HepG2 (cell line): Measurements from ENCODE around the gene IMMP1L. TPM values are rescaled to one million over a fixed set of nuclear protein-coding genes. Genes with fewer than 3 reads are reported as not detected.
A peak's percentile ranks its signal among the peaks of the same experiment; 100 is the strongest.

Experiments used
- BRD4 ChIP-seq: sonication (generic); formaldehyde crosslinking; IDR thresholded peaks from 2 replicates; pipeline ENCODE4 v1.4.0; 2020; ENCODE audit warnings: missing genetic modification reagents
- CHD4 ChIP-seq: fragments of 200-600 bp; sonication (generic); IDR thresholded peaks from 2 replicates; pipeline ENCODE4 v1.7.0; 2017; ENCODE audit warnings: mild to moderate bottlenecking, low read length, borderline replicate concordance
- CSRNP2 ChIP-seq: sonication (generic); formaldehyde crosslinking; conservative IDR thresholded peaks from 2 replicates; pipeline ENCODE4 v1.8.0; 2022; ENCODE audit warnings: low read depth, missing genetic modification reagents
- CTCF ChIP-seq: sonication (generic); formaldehyde crosslinking; IDR thresholded peaks from 2 replicates; pipeline ENCODE4 v1.5.0; 2020; ENCODE audit warnings: mild to moderate bottlenecking, missing genetic modification reagents, moderate library complexity
- EHMT2 ChIP-seq: fragments of 200-600 bp; sonication (generic); IDR thresholded peaks from 2 replicates; pipeline ENCODE4 v1.7.0; 2017; ENCODE audit warnings: antibody characterized with exemption, low read depth, low read length, borderline replicate concordance
- FOSL2 ChIP-seq: sonication (generic); formaldehyde crosslinking; IDR thresholded peaks from 2 replicates; pipeline ENCODE4 v1.4.0; 2020; ENCODE audit warnings: missing genetic modification reagents
- GABPB1 ChIP-seq: IDR thresholded peaks from 2 replicates; pipeline ENCODE4 v1.6.1; 2016; ENCODE audit warnings: mild to moderate bottlenecking, missing genetic modification reagents, moderate library complexity, missing compliant biosample characterization
- GPBP1L1 ChIP-seq: sonication (generic); formaldehyde crosslinking; IDR thresholded peaks from 2 replicates; pipeline ENCODE4 v1.5.0; 2020; ENCODE audit warnings: mild to moderate bottlenecking, missing genetic modification reagents
- KDM6A ChIP-seq: IDR thresholded peaks from 2 replicates; pipeline ENCODE4 v1.6.1; 2016; ENCODE audit warnings: low read depth
- LCORL ChIP-seq, 2 experiments: fragments of 450-650 bp in 1 of 2; sonication (generic) in 1 of 2; formaldehyde crosslinking in 1 of 2; IDR thresholded peaks; 2 replicates each; pipeline versions ENCODE4 v1.5.0 to v1.6.1; 2017 to 2020; ENCODE audit warnings: antibody characterized with exemption in 1 of 2, missing genetic modification reagents in 1 of 2
- MTA1 ChIP-seq: sonication (generic); formaldehyde crosslinking; IDR thresholded peaks from 2 replicates; pipeline ENCODE4 v1.4.0; 2020; ENCODE audit warnings: missing genetic modification reagents, mild to moderate bottlenecking, borderline replicate concordance
- NAIF1 ChIP-seq: sonication (generic); formaldehyde crosslinking; IDR thresholded peaks from 2 replicates; pipeline ENCODE4 v1.5.0; 2020; ENCODE audit warnings: mild to moderate bottlenecking, missing genetic modification reagents, borderline replicate concordance
- NCOA5 ChIP-seq: sonication (generic); formaldehyde crosslinking; IDR thresholded peaks from 2 replicates; pipeline ENCODE4 v1.4.0; 2020; ENCODE audit warnings: missing genetic modification reagents
- NR2C2 ChIP-seq: sonication (generic); formaldehyde crosslinking; IDR thresholded peaks from 2 replicates; pipeline ENCODE4 v1.4.0; 2020; ENCODE audit warnings: missing genetic modification reagents, mild to moderate bottlenecking, moderate library complexity, borderline replicate concordance
- POLR2A ChIP-seq, 2 experiments: IDR thresholded peaks; 2 replicates each; pipeline ENCODE4 v1.6.1; 2011; ENCODE audit warnings: low read depth in 2 of 2, low read length in 2 of 2, mild to moderate bottlenecking in 1 of 2, moderate library complexity in 1 of 2; ENCODE audit not compliant: insufficient read depth in 1 of 2
- RNF2 ChIP-seq: fragments of 450-650 bp; conservative IDR thresholded peaks from 2 replicates; pipeline ENCODE4 v1.6.1; 2016; ENCODE audit warnings: low read depth
- SAP130 ChIP-seq: IDR thresholded peaks from 2 replicates; pipeline ENCODE4 v1.6.1; 2016; ENCODE audit warnings: low read depth
- SKI ChIP-seq: fragments of 450-650 bp; IDR thresholded peaks from one replicate; pipeline ENCODE4 v1.6.1; 2018; ENCODE audit warnings: mild to moderate bottlenecking; ENCODE audit not compliant: partially characterized antibody
- SP2 ChIP-seq: sonication (generic); formaldehyde crosslinking; IDR thresholded peaks from 2 replicates; pipeline ENCODE4 v1.5.1; 2020; ENCODE audit warnings: mild to moderate bottlenecking, missing genetic modification reagents
- XRCC5 ChIP-seq: fragments of 200-400 bp; formaldehyde crosslinking; optimal IDR thresholded peaks from 2 replicates; pipeline ENCODE3; 2017; ENCODE audit warnings: mild to moderate bottlenecking, low read length
- ZBTB38 ChIP-seq: sonication (generic); formaldehyde crosslinking; IDR thresholded peaks from 2 replicates; pipeline ENCODE4 v1.5.1; 2020; ENCODE audit warnings: mild to moderate bottlenecking, missing genetic modification reagents
- ZFP36L2 ChIP-seq: sonication (generic); formaldehyde crosslinking; IDR thresholded peaks from 2 replicates; pipeline ENCODE4 v1.4.0; 2020; ENCODE audit warnings: missing genetic modification reagents
- ZNF383 ChIP-seq: sonication (generic); formaldehyde crosslinking; IDR thresholded peaks from 2 replicates; pipeline ENCODE4 v1.4.0; 2020; ENCODE audit warnings: missing genetic modification reagents, mild to moderate bottlenecking, borderline replicate concordance
- ZNF432 ChIP-seq: sonication (generic); formaldehyde crosslinking; IDR thresholded peaks from 2 replicates; pipeline ENCODE4 v1.5.0; 2020; ENCODE audit warnings: missing genetic modification reagents, mild to moderate bottlenecking, borderline replicate concordance
- ZNF644 ChIP-seq: IDR thresholded peaks from 2 replicates; pipeline ENCODE4 v1.6.1; 2016; ENCODE audit warnings: low read depth
- ZNF782 ChIP-seq: sonication (generic); formaldehyde crosslinking; IDR thresholded peaks from 2 replicates; pipeline ENCODE4 v1.4.0; 2020; ENCODE audit warnings: missing genetic modification reagents, mild to moderate bottlenecking, borderline replicate concordance
- ZNF850 ChIP-seq: sonication (generic); formaldehyde crosslinking; conservative IDR thresholded peaks from 2 replicates; pipeline ENCODE4 v1.9.0; 2021; ENCODE audit warnings: mild to moderate bottlenecking, missing genetic modification reagents
- polyA plus RNA-seq, 8 experiments: library from polyadenylated mRNA; depleted of rRNA in 3 of 8; stranded (reverse) in 7 of 8; unstranded in 1 of 8; fragments of >200 nt; fragmentation: Illumina TruSeq in 4 of 8; extraction: Trizol in 4 of 8; gene quantifications; 2 replicates each; pipeline versions ENCODE4 v1.2.1 to v1.2.3, GENCODE V29; 2011 to 2016; ENCODE audit warnings: low read depth in 4 of 8, missing spikeins in 1 of 8, mixed read lengths in 1 of 8; ENCODE audit not compliant: insufficient read depth in 1 of 8
- total RNA-seq, 5 experiments: library from RNA; depleted of rRNA; stranded (reverse); fragments of >200 nt; fragmentation: Illumina TruSeq; extraction: Trizol; gene quantifications; 2 replicates each; pipeline ENCODE4 v1.2.3, GENCODE V29; 2016; ENCODE audit warnings: low read depth in 1 of 5

IMMP1L gene
- total and polyA plus RNA-seq, 2 of the 13 experiments (the other 11 are each of a cell fraction or from before 2014, with no cell fraction given), result 42.4 to 57.9 TPM

GRCh38 chr11:31509429-31510345, at the start of gene IMMP1L, which contains the start of gene ELP4 (continued):
- no peak for TF ChIP-seq ZNF850 (CRISPR knock-in tag)
- 0 out of 2 replicates have a peak, but pooled peaks have one; percentile 87 for TF ChIP-seq ZNF782
- TF ChIP-seq CTCF (CRISPR knock-in tag), result no peak; the same call in 1 of the 2 replicates
- no peak for TF ChIP-seq ZFP36L2 (CRISPR knock-in tag)
- TF ChIP-seq POLR2A (IDR thresholded peaks at IDR 0.05; ENCODE audit: insufficient read depth in 1 of 2, low read depth in 2 of 2, low read length in 2 of 2), result peak; percentile 81 to 92
- no peak; the same call in 1 of the 2 replicates for TF ChIP-seq FOSL2 (CRISPR knock-in tag)
- TF ChIP-seq NR2C2 (CRISPR knock-in tag), result peak; percentile 41; the same call in 1 of the 2 replicates
- TF ChIP-seq ZNF644 (CRISPR knock-in tag), result no peak
- TF ChIP-seq CSRNP2 (CRISPR knock-in tag), result no peak
- TF ChIP-seq EHMT2, result no peak
- TF ChIP-seq MTA1 (CRISPR knock-in tag), result peak; percentile 78; the same call in 1 of the 2 replicates
- TF ChIP-seq CHD4, result no peak
- TF ChIP-seq ZNF432, result no peak
- no peak for TF ChIP-seq NCOA5 (CRISPR knock-in tag)
- TF ChIP-seq SAP130 (CRISPR knock-in tag), result peak; percentile 80
- TF ChIP-seq ZNF383 (CRISPR knock-in tag), result 0 out of 2 replicates have a peak, but pooled peaks have one; percentile 45
- TF ChIP-seq SKI, result no peak
- TF ChIP-seq ZBTB38 (CRISPR knock-in tag), result peak; percentile 60; the same call in 1 of the 2 replicates
- TF ChIP-seq LCORL (IDR thresholded peaks at IDR 0.05), result no peak
- peak; percentile 75 for TF ChIP-seq LCORL (CRISPR knock-in tag; IDR thresholded peaks at IDR 0.05)
- no peak for TF ChIP-seq XRCC5
- no peak for TF ChIP-seq GPBP1L1
- peak; percentile 65 for TF ChIP-seq GABPB1 (CRISPR knock-in tag)
- peak; percentile 71; the same call in 1 of the 2 replicates for TF ChIP-seq NAIF1 (CRISPR knock-in tag)
- no peak for TF ChIP-seq KDM6A (CRISPR knock-in tag)
- TF ChIP-seq BRD4 (CRISPR knock-in tag), result no peak
- peak; percentile 93 for TF ChIP-seq SP2 (CRISPR knock-in tag)
- peak; percentile 58 for TF ChIP-seq RNF2
